ENCODE data around the gene COL9A3. TPM values are rescaled to one million over a fixed set of nuclear protein-coding genes. Genes with fewer than 3 reads are reported as not detected.

Gene COL9A3
- total RNA-seq, 1 experiment from 2014 or later, result 150 TPM

DNA sequence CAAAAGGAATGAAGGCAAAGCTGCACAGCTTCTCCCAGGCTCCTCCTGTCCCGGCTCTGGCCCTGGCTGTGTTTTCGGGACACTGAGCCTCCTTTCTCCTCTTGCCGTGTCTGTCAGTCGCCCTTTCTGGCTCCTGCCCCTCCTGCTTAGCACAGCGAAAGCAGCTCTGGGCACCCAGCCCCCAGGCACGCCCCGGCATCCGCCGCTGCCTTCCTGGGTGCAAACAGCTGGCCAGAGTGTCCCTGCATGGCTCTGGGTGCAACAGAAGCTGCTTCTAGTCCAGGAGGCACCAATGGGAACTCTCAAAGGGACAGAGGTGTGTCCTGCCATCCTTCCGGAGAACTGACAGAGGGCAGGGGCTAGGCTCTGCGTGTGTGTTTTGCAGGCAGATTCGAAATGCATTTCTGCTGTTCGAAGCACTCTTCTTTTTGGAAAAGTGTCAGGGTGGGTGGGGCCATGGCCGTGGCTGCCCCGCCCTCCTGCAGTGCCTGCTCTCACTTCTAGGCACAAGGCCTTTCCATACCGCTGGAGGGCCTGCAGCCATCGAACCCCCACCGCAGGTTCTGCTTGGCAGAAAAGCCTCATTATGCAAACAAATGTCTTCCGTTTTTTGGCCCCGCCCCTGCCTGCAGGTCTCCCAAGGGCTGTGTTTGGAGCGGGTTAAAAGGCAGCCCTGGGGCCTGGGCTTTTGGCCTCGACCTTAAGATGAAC, 15.5 kb downstream of the COL9A3 start:
- H4K5ac ChIP-seq (ENCODE audit: insufficient read length, low read depth, low read length), result no peak overlapping the region
- no peak overlapping the region for H2BK15ac ChIP-seq (ENCODE audit: low read depth, low read length)
- peaks cover 2% of the 10 kb centered on the region; the same call in 1 of the 2 replicates for H3K4me1 ChIP-seq (ENCODE audit: insufficient read depth, low read length)
- no peak overlapping the region for H2BK20ac ChIP-seq (ENCODE audit: low read depth, low read length, poor library complexity, severe bottlenecking)
- H4K20me1 ChIP-seq (ENCODE audit: control insufficient read depth, insufficient read depth, insufficient read length), result no peaks in the 10 kb centered on the region
- no peak overlapping the region for H4K8ac ChIP-seq (replicated peaks; ENCODE audit: insufficient read length, low read depth, low read length)
- H3K56ac ChIP-seq (ENCODE audit: insufficient read length, low read depth, low read length), result no peak overlapping the region
- no peak overlapping the region for H4K91ac ChIP-seq (ENCODE audit: insufficient read length, low read depth, low read length)
- no peak overlapping the region for H2BK12ac ChIP-seq (ENCODE audit: insufficient read length, low read depth, low read length)
- no peak overlapping the region for H3K4ac ChIP-seq (ENCODE audit: low read depth, low read length)
- H3K36me3 Mint-ChIP-seq (ENCODE audit: insufficient read depth in 1 of 3, low read depth in 3 of 3), result peaks cover 2 to 46% (median 26%) of the 10 kb centered on the region in 3 experiments; a peak in 5 of 7 replicates
- H2AFZ ChIP-seq (ENCODE audit: low read length), result no peak overlapping the region
- H3K18ac ChIP-seq (ENCODE audit: insufficient read length, low read depth, low read length), result no peak overlapping the region
- no peaks in the 10 kb centered on the region for H3K79me1 ChIP-seq (ENCODE audit: insufficient read depth, low read depth, low read length, poor library complexity, severe bottlenecking)
- DNase-seq, result peak; percentile 91
- H3K4me2 ChIP-seq (ENCODE audit: insufficient read depth, insufficient read length, low read length), result peak overlapping the region; percentile 11
- H3K27me3 Mint-ChIP-seq (ENCODE audit: low read depth), result no peaks in the 10 kb centered on the region
- H3K27ac ChIP-seq (ENCODE audit: insufficient read length, low read depth, low read length), result no peak overlapping the region
- H2BK5ac ChIP-seq (ENCODE audit: insufficient read length, low read length), result no peak overlapping the region
- H3K4me3 Mint-ChIP-seq, result peak overlapping the region in 1 of 2 experiments; percentile 69; a peak in 3 of 5 replicates
- no peak overlapping the region for H2BK120ac ChIP-seq (ENCODE audit: low read depth, low read length, poor library complexity, severe bottlenecking)
- H3K9ac ChIP-seq (ENCODE audit: extremely low read depth, insufficient read length, low read length), result no peak overlapping the region
- no CpG with 5 or more reads among the region's 22 CpGs for WGBS (ENCODE audit: extremely low coverage, insufficient read length, low lambda C conversion rate)
- 0 out of 5 replicates have a peak, but pooled peaks cover 0 to 3% of the 10 kb centered on the region in 2 experiments for H3K9me3 Mint-ChIP-seq
- H3K23ac ChIP-seq (ENCODE audit: insufficient read length, low read depth, low read length), result no peak overlapping the region
- no peaks in the 10 kb centered on the region for H3K79me2 ChIP-seq (ENCODE audit: insufficient read depth, low read length)
- H2AK5ac ChIP-seq (ENCODE audit: insufficient read length, low read length), result no peak overlapping the region
- peak overlapping the region; percentile 85 to 89 (median 85); a peak in 5 of 7 replicates for H3K27ac Mint-ChIP-seq
- H3T11ph ChIP-seq (ENCODE audit: low read length), result no peak overlapping the region
- no peak overlapping the region for H3K14ac ChIP-seq (ENCODE audit: insufficient read depth, low read length)
- H3K27me3 ChIP-seq (ENCODE audit: insufficient read depth, low read length), result no peaks in the 10 kb centered on the region
- peaks cover 12 to 25% of the 10 kb centered on the region in 2 experiments for H3K4me1 Mint-ChIP-seq
- TF ChIP-seq, protein P1, sequence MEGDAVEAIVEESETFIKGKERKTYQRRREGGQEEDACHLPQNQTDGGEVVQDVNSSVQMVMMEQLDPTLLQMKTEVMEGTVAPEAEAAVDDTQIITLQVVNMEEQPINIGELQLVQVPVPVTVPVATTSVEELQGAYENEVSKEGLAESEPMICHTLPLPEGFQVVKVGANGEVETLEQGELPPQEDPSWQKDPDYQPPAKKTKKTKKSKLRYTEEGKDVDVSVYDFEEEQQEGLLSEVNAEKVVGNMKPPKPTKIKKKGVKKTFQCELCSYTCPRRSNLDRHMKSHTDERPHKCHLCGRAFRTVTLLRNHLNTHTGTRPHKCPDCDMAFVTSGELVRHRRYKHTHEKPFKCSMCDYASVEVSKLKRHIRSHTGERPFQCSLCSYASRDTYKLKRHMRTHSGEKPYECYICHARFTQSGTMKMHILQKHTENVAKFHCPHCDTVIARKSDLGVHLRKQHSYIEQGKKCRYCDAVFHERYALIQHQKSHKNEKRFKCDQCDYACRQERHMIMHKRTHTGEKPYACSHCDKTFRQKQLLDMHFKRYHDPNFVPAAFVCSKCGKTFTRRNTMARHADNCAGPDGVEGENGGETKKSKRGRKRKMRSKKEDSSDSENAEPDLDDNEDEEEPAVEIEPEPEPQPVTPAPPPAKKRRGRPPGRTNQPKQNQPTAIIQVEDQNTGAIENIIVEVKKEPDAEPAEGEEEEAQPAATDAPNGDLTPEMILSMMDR (conservative IDR thresholded peaks at IDR 0.05), result no peak
- no peaks in the 10 kb centered on the region for H3K9me3 ChIP-seq (ENCODE audit: control insufficient read depth, low read depth, low read length)
- no peaks in the 10 kb centered on the region for H3K23me2 ChIP-seq (ENCODE audit: insufficient read length, low read depth, low read length, poor library complexity, severe bottlenecking)

Data from H9 (cell line).